Measurements from ENCODE around the gene STYK1. TPM values are rescaled to one million over a fixed set of nuclear protein-coding genes. Genes with fewer than 3 reads are reported as not detected.
"Not testable (repeated sequence)": the region's sequence is repeated elsewhere in the genome, so short reads cannot be mapped to it uniquely, and the experiment has no call there.

The STYK1 gene
- total RNA-seq, 4 donors from 2014 or later = 1.0 to 2.3 (median 1.2) TPM

DNA sequence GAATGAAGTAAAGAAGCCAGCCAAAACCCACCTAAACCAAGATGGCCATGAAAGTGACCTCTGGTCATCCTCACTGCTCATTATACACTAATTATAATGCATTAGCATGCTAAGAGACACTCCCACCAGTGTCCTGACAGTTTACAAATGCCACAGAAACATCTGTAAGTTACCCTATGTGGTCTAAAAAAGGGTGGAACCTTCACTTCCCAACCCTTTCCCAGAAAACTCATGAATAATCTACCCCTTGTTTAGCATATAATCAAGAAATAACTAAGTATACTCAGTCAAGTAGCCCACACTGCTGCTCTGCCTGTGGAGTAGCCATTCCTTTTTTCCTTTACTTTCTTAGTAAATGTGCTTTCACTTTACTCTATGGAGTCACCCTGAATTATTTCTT lies 19.8 kb downstream of the STYK1 start:
- no peak overlapping the region for H3K27ac ChIP-seq
- no peaks in the 10 kb centered on the region for H3K36me3 ChIP-seq
- no peak for DNase-seq (ENCODE audit: low spot score in 2 of 2)
- H3K4me3 ChIP-seq = no peak overlapping the region
- no peaks in the 10 kb centered on the region for H3K4me1 ChIP-seq
- TF ChIP-seq EP300 (IDR thresholded peaks at IDR 0.05) (no peak), POLR2A (IDR thresholded peaks at IDR 0.05) (no peak), POLR2AphosphoS5 (IDR thresholded peaks at IDR 0.05) (no peak)
- TF ChIP-seq, protein P1, sequence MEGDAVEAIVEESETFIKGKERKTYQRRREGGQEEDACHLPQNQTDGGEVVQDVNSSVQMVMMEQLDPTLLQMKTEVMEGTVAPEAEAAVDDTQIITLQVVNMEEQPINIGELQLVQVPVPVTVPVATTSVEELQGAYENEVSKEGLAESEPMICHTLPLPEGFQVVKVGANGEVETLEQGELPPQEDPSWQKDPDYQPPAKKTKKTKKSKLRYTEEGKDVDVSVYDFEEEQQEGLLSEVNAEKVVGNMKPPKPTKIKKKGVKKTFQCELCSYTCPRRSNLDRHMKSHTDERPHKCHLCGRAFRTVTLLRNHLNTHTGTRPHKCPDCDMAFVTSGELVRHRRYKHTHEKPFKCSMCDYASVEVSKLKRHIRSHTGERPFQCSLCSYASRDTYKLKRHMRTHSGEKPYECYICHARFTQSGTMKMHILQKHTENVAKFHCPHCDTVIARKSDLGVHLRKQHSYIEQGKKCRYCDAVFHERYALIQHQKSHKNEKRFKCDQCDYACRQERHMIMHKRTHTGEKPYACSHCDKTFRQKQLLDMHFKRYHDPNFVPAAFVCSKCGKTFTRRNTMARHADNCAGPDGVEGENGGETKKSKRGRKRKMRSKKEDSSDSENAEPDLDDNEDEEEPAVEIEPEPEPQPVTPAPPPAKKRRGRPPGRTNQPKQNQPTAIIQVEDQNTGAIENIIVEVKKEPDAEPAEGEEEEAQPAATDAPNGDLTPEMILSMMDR (IDR thresholded peaks at IDR 0.05) = no peak
- no peaks in the 10 kb centered on the region for H3K9me3 ChIP-seq
- H3K27me3 ChIP-seq = no peaks in the 10 kb centered on the region

DNA sequence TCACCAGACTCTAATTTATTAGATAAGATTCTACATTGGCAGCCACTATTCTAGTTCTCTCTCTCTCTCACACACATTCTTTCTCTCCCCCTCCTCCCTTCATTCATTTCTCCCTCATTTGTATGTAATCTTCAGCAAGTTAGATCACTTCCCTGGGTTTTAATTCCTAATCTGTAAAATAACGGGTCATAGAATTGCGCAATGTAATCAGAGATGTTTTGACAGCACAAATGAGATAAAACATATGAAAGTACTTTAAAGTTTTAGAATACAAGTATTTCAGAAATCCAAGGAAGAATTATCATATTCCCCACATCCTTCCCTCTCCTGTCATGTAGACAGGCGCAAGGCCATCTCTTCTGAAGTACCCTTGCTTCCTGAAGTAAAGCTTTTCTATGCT lies 21.7 kb downstream of the STYK1 start:
- Histone ChIP-seq H3K9me3 (no peaks in the 10 kb centered on the region), H3K27me3 (no peaks in the 10 kb centered on the region), H3K36me3 (no peaks in the 10 kb centered on the region), H3K4me1 (no peaks in the 10 kb centered on the region), H3K4me3 (no peak overlapping the region), H3K27ac (no peak overlapping the region)
- TF ChIP-seq POLR2A (IDR thresholded peaks at IDR 0.05) (no peak), EP300 (IDR thresholded peaks at IDR 0.05) (no peak), POLR2AphosphoS5 (IDR thresholded peaks at IDR 0.05) (no peak)
- TF ChIP-seq, protein P1 (IDR thresholded peaks at IDR 0.05) = no peak
- 59% methylated on average over 3 of the region's 3 CpGs for WGBS
- DNase-seq (ENCODE audit: low spot score in 2 of 2) = no peak

- not testable (repeated sequence) for H3K27me3 ChIP-seq; H3K9me3 ChIP-seq; DNase-seq (ENCODE audit: low spot score in 2 of 2); H3K4me1 ChIP-seq; H3K27ac ChIP-seq; H3K4me3 ChIP-seq; H3K36me3 ChIP-seq
Observed at GRCh38 chr12:10646576-10646975, 27.3 kb downstream of the STYK1 start.

GRCh38 chr12:10645910-10646309 lies 27.9 kb downstream of the STYK1 start:
- Histone ChIP-seq H3K9me3 (peaks cover 6% of the 10 kb centered on the region), H3K4me3 (no peak overlapping the region), H3K36me3 (no peaks in the 10 kb centered on the region), H3K27ac (no peak overlapping the region), H3K4me1 (no peaks in the 10 kb centered on the region), H3K27me3 (no peaks in the 10 kb centered on the region)
- WGBS = 63% methylated on average over 4 of the region's 4 CpGs
- TF ChIP-seq, protein P1 (IDR thresholded peaks at IDR 0.05) = no peak
- TF ChIP-seq POLR2A (IDR thresholded peaks at IDR 0.05) = no peak
- TF ChIP-seq EP300 (IDR thresholded peaks at IDR 0.05) = no peak
- TF ChIP-seq POLR2AphosphoS5 (IDR thresholded peaks at IDR 0.05) = no peak
- no peak for DNase-seq (ENCODE audit: low spot score in 2 of 2)

DNA sequence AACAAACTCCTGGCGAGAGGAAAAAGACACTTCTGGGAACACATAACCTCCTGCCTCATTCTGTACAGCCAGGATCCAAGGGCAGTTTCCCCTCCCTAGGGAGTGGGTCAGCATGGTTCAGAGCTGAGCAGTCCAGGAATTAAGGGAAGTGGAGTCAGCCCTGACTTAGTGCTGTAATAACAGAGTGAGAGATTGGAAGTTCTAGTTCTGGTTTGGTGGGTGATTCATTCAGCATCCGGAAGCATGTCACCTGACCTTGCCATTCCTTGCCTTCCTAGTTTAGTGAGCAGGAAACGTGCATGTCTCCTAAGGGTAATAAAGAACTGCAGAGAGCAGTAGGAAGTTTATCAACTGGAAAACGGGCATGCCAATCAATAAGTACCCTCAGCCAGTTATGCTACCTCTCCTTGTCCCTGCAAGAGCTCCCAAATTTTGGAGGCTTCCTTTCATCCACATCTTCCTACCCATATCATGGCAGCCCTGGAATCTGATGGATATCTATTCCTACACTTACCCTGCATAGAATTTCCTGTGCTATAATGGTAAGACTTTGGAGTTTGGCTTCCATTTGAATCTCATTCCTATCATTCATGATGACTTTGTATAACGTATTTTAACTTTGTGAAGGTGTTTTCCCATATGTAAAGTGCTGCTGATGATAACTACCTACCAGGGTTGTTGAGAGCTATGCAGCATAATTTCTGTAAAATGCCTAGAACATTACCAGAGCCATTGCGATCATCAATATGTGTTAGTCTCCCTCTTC lies 31.9 kb downstream of the STYK1 start:
- no peak for DNase-seq (ENCODE audit: low spot score in 2 of 2)

More for the DNA sequence above, 31.9 kb downstream of the STYK1 start:
- no peak overlapping the region for H3K4me3 ChIP-seq
- no peaks in the 10 kb centered on the region for H3K27me3 ChIP-seq
- H3K4me1 ChIP-seq = no peaks in the 10 kb centered on the region
- 71% methylated on average over 6 of the region's 6 CpGs for WGBS
- H3K9me3 ChIP-seq = peaks cover 6% of the 10 kb centered on the region
- H3K36me3 ChIP-seq = no peaks in the 10 kb centered on the region
- TF ChIP-seq, protein P1 (IDR thresholded peaks at IDR 0.05) = no peak
- no peak for TF ChIP-seq POLR2A (IDR thresholded peaks at IDR 0.05)
- TF ChIP-seq EP300 (IDR thresholded peaks at IDR 0.05) = no peak
- no peak for TF ChIP-seq POLR2AphosphoS5 (IDR thresholded peaks at IDR 0.05)
- no peak overlapping the region for H3K27ac ChIP-seq
